Stimulated activated CD4-positive, alpha-beta T cell treated with anti-CD3 and anti-CD28 coated beads, Interleukin-12 subunit alpha, Interleukin-12 subunit beta, amount 100 ng/mL, for 48 hours (primary cell): ENCODE data around the gene CCDC66.

Experiments used
- DNase-seq, 3 donors: peaks; one replicate each; pipeline ENCODE4 v3.0.0-alpha.2; 2020; ENCODE audit warnings: low read depth in 2 of 3, low spot score in 1 of 3

The CCDC66 gene

GRCh38 chr3:56621681-56622080 is 64.7 kb downstream of the CCDC66 start:
- DNase-seq = no peak

DNA sequence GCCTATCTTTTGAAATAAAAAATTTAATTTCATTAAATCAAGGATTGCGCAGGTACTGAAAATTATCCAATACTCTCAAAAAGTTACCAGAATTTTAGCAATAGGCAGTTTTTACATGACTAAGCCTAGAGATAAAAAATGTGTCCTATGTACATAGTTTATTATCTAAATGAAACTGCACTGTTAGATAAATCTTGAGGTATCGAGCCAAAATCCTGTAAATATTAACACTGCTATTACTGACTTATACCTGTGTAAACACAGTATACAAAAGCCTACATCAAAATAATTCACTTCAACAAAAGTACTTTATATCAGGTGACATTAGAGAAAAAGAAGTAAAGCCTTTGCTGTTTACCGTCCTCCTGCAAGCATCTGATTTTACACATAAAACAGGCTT is 65.4 kb downstream of the CCDC66 start:
- DNase-seq = no peak

DNA sequence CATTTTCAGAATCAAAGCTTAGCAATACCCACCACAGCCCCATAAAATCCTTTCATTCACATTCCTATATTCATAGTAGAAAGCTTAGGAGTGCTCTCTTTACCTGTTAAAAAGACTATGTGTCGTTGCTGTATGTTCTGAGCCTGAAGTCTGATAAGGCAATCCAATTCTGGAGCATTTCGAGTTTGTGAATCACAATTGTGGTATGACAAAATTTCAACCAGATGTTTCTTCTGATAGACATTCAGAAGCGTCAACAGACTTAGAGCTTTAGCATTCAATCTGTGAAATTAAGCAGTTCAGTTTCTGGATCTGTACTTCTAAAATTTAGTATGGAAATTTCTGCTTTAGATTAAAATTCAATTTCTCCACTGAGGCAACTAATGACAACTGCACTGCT is 67.8 kb downstream of the CCDC66 start:
- DNase-seq = no peak

- no peak for DNase-seq
Measured at GRCh38 chr3:56629047-56629446, 72.1 kb downstream of the CCDC66 start.

- DNase-seq = no peak
Measured at GRCh38 chr3:56629451-56629850, 72.5 kb downstream of the CCDC66 start.

DNA sequence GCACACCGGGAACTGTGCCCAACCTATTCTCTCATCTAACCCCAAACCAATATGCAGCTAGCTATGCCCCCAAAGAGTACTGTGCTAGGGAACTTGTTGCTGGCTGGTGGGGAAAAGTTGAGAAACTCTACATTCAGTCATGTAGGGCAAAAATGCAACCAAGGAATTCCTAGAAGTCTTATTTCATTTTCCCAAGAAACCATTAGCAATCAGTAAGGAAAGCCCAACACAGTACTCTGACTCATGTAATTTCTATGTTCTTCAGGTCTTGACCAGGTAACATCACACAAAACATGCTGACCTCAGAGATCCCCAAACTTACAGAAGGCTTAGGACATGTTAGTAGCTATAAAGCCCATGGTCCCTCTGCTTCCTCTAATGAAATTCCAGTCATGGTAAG is 74.0 kb downstream of the CCDC66 start:
- no peak for DNase-seq

- DNase-seq = no peak
Measured at GRCh38 chr3:56633181-56633580, 76.2 kb downstream of the CCDC66 start.

GRCh38 chr3:56633602-56634535 is 76.9 kb downstream of the CCDC66 start:
- DNase-seq = no peak

- DNase-seq = no peak
Measured at GRCh38 chr3:56645407-56645806, 88.4 kb downstream of the CCDC66 start.

- DNase-seq = no peak
Measured at GRCh38 chr3:56654460-56654859, 97.5 kb downstream of the CCDC66 start.

GRCh38 chr3:56655709-56656108 is 98.7 kb downstream of the CCDC66 start:
- DNase-seq = no peak

- no peak for DNase-seq
Measured at GRCh38 chr3:56664823-56665222, 107.8 kb downstream of the CCDC66 start.

DNA sequence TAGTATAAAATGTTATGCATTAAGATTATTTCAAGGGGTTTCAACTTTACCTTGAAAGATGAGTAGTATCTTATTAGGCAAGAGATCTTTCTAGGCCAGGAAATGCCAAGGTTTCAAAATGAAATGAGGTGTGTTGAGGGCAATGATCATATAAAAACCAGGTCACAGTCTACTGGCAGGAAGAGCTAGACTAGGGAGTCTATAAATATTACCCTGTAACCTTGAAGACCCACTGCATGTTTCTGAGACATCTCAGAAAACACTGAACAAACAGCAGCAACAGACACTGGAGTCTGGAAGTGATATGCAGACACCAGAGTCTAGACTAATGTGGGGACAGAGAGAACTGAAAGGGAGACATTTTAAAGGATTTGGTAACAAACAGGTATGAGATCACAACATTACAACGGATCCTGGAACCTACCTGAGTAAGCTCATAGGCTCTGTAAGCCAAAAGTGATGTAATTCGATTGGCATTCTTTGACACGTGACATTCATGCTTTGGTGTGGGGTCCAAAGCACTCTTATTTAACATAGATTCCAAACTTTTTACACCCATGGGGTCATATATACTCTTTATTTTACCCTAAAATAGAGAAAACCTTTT is 111.1 kb downstream of the CCDC66 start:
- no peak for DNase-seq
